Ovary (tissue), 3 donors: ENCODE data around the gene TEKT5.

Experiments used
- CTCF ChIP-seq, 3 donors: fragments of 450-650 bp in 2 of 3; fragments of 200-600 bp in 1 of 3; IDR thresholded peaks; one replicate each; pipeline versions ENCODE4 v1.5.1 to v1.8.0; 2016 to 2022; ENCODE audit warnings: antibody characterized with exemption in 3 of 3, mild to moderate bottlenecking in 1 of 3
- EP300 ChIP-seq: sonication (generic); formaldehyde crosslinking; IDR thresholded peaks from one replicate; pipeline ENCODE4 v1.6.1; 2017; ENCODE audit warnings: antibody characterized with exemption
- POLR2A ChIP-seq: fragments of 450-650 bp; IDR thresholded peaks from one replicate; pipeline ENCODE4 v1.6.1; 2017; ENCODE audit warnings: antibody characterized with exemption, mild to moderate bottlenecking, moderate library complexity
- donor health status: DM: no; HTN: no; CAD: no.

GRCh38 chr16:10669791-10670190 lies 24.9 kb downstream of the TEKT5 start:
- TF ChIP-seq POLR2A (no peak), CTCF (IDR thresholded peaks at IDR 0.05) (no peak), EP300 (no peak)
